ENCODE data around the gene MYO1B. TPM values are rescaled to one million over a fixed set of nuclear protein-coding genes. Genes with fewer than 3 reads are reported as not detected.

The MYO1B gene
- total and polyA plus RNA-seq, 2 of the 8 experiments (the other 6 are each of a cell fraction or from before 2014, with no cell fraction given): 15.5 to 61.2 TPM

GRCh38 chr2:191264647-191265081, 19.5 kb downstream of the MYO1B start:
- DNase-seq (ENCODE audit: low read depth in 1 of 2, low spot score in 2 of 2): no peak
- Histone ChIP-seq H3K4me2 (ENCODE audit: insufficient read depth in 1 of 2, low read depth in 2 of 2, low read length in 2 of 2) (no peak overlapping the region), H3K9ac (replicated peaks in 1 of 4; ENCODE audit: extremely low read depth in 1 of 4, low read depth in 3 of 4, low read length in 3 of 4) (peak overlapping the region in 1 of 4 experiments; percentile 8; a peak in 1 of 7 replicates), H4K20me1 (replicated peaks in 1 of 2; ENCODE audit: control insufficient read depth in 1 of 2, insufficient read depth in 2 of 2, low read length in 2 of 2) (peaks cover 6 to 17% of the 10 kb centered on the region in 2 experiments), H4K91ac (replicated peaks; ENCODE audit: insufficient read length, low read length) (no peak overlapping the region), H4K5ac (ENCODE audit: insufficient read length, low read depth, low read length) (no peak overlapping the region), H3K18ac (ENCODE audit: extremely low read depth, low read length) (no peak overlapping the region; the same call in 1 of the 2 replicates), H3K9me3 (ENCODE audit: insufficient read depth in 2 of 2, low read depth in 1 of 2, low read length in 1 of 2) (no peaks in the 10 kb centered on the region), H3K56ac (replicated peaks; ENCODE audit: insufficient read length, low read depth, low read length) (no peak overlapping the region), H3K36me3 (ENCODE audit: control insufficient read depth in 2 of 4, insufficient read depth in 4 of 4, low read length in 3 of 4) (no peaks in the 10 kb centered on the region), H4K8ac (ENCODE audit: extremely low read depth, insufficient read depth, low read length) (no peak overlapping the region), H3K14ac (ENCODE audit: insufficient read length) (no peak overlapping the region), H3K23ac (ENCODE audit: insufficient read length) (no peak overlapping the region), H3K4me1 (replicated peaks in 1 of 4; ENCODE audit: control insufficient read depth in 3 of 4, insufficient read depth in 4 of 4, low read length in 3 of 4) (peaks cover 0 to 20% (median 11%) of the 10 kb centered on the region in 4 experiments; a peak in 6 of 7 replicates), H2AFZ (ENCODE audit: low read length) (no peak overlapping the region), H2BK120ac (replicated peaks; ENCODE audit: low read depth, low read length) (no peak overlapping the region), H3K27ac (ENCODE audit: low read depth, low read length) (no peak overlapping the region), H2AK5ac (ENCODE audit: low read depth, low read length) (no peak overlapping the region), H2BK15ac (ENCODE audit: low read length) (no peak overlapping the region), H3K4ac (replicated peaks; ENCODE audit: insufficient read length, low read depth, low read length) (no peak overlapping the region), H2BK5ac (ENCODE audit: low read depth, low read length) (no peak overlapping the region), H3K23me2 (ENCODE audit: low read depth, low read length) (no peaks in the 10 kb centered on the region), H3K79me1 (ENCODE audit: low read depth, low read length) (peaks cover 14% of the 10 kb centered on the region), H3K79me2 (ENCODE audit: control insufficient read depth in 1 of 2, insufficient read depth in 2 of 2, low read length in 2 of 2) (peaks cover 7 to 100% of the 10 kb centered on the region in 2 experiments), H2BK20ac (ENCODE audit: low read length) (no peak overlapping the region), H2BK12ac (ENCODE audit: low read depth, low read length) (no peak overlapping the region), H3K27me3 (replicated peaks in 1 of 4; ENCODE audit: control insufficient read depth in 3 of 4, extremely low read depth in 1 of 4, insufficient read depth in 3 of 4, low read length in 3 of 4) (no peaks in the 10 kb centered on the region), H3K4me3 (ENCODE audit: extremely low read depth in 1 of 4, insufficient read depth in 2 of 4, low read depth in 3 of 4, low read length in 4 of 4) (no peak overlapping the region)
- TF ChIP-seq RNF2 (IDR thresholded peaks at IDR 0.05; ENCODE audit: borderline replicate concordance, low read depth, low read length, missing control alignments, poor library complexity, severe bottlenecking) (no peak), SAP30 (IDR thresholded peaks at IDR 0.05; ENCODE audit: insufficient read depth, insufficient replicate concordance, low read length) (no peak), KDM4A (IDR thresholded peaks at IDR 0.05; ENCODE audit: low read depth, low read length, severe bottlenecking) (no peak), SIX5 (IDR thresholded peaks at IDR 0.05; ENCODE audit: low read depth, low read length) (no peak), SRF (IDR thresholded peaks at IDR 0.05; ENCODE audit: low read depth, low read length) (no peak), EGR1 (IDR thresholded peaks at IDR 0.05; ENCODE audit: borderline replicate concordance, low read depth, low read length) (no peak)
- POLR2A ChIA-PET (ENCODE audit: partially characterized antibody): interaction anchor here (1.0 to 1.6 kb wide), 2 partner anchors 14 to 18 kb away, joined by 3 to 8 read pairs; no protein-coding TSS in a partner anchor
- WGBS, 2 experiments (ENCODE audit: extremely low coverage in 1 of 2, insufficient coverage in 1 of 2, insufficient read length in 1 of 2, insufficient replicate concordance in 2 of 2, low coverage in 1 of 2, low lambda C conversion rate in 2 of 2, missing lambda C conversion rate in 1 of 2): 70% methylated on average over 3 of the region's 3 CpGs; no CpG with 5 or more reads in 1 of the 2 experiments
- CTCF ChIA-PET (ENCODE audit: partially characterized antibody): interaction anchor here (0.6 to 3.3 kb wide), 6 partner anchors 9 to 212 kb away, joined by 3 to 10 read pairs (median 3); no protein-coding TSS in a partner anchor
- FAIRE-seq: no peak

All from H1 (cell line).